Measurements from ENCODE around the gene LAD1. TPM values are rescaled to one million over a fixed set of nuclear protein-coding genes. Genes with fewer than 3 reads are reported as not detected.

The LAD1 gene
- total RNA-seq, 2 donors from 2014 or later: 13.5 to 13.6 TPM

DNA sequence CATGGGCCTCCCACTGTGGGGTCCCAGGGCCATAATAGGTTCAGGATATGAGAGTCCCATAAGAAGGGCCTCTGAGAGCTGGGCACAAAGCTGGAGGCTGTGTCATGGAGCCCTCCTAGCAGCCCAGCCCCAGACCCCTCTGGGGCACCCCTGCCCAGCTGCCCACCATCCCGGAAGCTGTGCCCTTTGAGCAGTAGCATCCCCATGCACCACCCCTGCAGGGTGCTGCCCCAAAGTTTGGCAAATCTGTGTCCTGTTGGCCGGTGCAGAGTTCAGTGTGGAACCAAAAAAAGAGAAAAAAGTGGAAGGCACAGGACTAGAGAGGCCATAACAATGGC lies 39.3 kb downstream of the LAD1 start:
- Mint-ChIP-seq H3K27ac (no peak overlapping the region), H3K4me3 (no peak overlapping the region), H3K27me3 (ENCODE audit: insufficient read depth) (no peaks in the 10 kb centered on the region), H3K4me1 (peaks cover 6% of the 10 kb centered on the region), H3K36me3 (ENCODE audit: low read depth) (no peaks in the 10 kb centered on the region), H3K9me3 (no peaks in the 10 kb centered on the region)
- Histone ChIP-seq H3K27ac (ENCODE audit: low read depth, low read length) (no peak overlapping the region), H3K4me1 (ENCODE audit: control insufficient read depth, insufficient read depth, low read length) (no peaks in the 10 kb centered on the region), H3K36me3 (ENCODE audit: control insufficient read depth, insufficient read depth, low read length) (no peaks in the 10 kb centered on the region), H3K27me3 (ENCODE audit: control insufficient read depth, insufficient read depth, low read length, poor library complexity, severe bottlenecking) (no peaks in the 10 kb centered on the region), H3K9ac (ENCODE audit: extremely low read depth, low read length, poor library complexity, severe bottlenecking) (no peak overlapping the region), H3K9me3 (ENCODE audit: control insufficient read depth, low read length) (no peaks in the 10 kb centered on the region), H3K4me3 (ENCODE audit: low read length) (no peak overlapping the region)
- no peak for TF ChIP-seq CTCF (conservative IDR thresholded peaks at IDR 0.05)
- 99 to 100% methylated on average over 1 to 2 of the region's 2 CpGs for WGBS, 2 experiments (ENCODE audit: insufficient coverage in 1 of 2, insufficient read length in 1 of 2)
- DNase-seq: no peak

DNA sequence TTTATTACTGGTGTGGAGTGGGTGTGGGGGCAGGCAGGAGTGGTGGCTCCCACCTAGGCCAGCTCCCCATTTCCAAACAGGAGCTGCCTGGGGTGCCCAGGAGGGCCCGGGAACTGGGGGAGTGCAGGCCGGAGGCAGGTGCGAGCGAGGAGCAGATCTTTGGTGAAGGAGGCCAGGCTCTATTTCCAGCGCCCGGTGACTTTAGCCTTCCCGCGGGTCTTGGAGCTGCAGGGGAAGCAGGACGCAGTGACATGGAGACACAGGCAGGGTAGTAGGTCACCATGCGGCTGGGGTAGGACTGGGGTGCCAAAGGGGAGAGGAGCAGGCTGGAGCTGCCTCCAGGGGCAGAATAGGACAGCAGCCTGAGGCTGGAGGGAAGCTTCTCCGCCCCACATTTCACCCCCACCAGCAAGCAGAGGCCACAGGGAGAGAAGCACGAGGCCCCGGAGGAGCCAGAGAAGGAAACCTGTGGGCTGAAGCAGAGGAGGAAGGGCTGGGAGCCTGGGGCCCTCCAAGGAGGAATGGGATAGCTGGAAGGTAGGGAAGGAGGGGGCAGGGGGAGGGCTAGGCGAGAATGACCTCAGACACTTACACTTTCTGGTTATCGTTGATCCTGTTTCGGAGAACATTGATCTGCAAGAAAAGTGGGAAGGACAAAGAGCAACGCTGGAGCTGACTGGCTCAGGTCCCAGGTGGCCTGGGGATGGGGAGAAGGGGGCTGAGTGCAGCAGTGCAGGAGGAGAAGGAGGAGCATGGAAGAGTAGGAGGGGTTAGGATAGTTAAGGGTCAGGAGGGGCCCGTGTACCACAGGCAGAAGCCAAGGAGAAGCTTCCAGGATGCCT lies 39.9 kb downstream of the LAD1 start:
- DNase-seq: peak; percentile 71
- 78 to 86% methylated on average over 9 to 18 of the region's 18 CpGs for WGBS, 2 experiments (ENCODE audit: insufficient coverage in 1 of 2, insufficient read length in 1 of 2)
- Histone ChIP-seq H3K9me3 (ENCODE audit: control insufficient read depth, low read length) (no peaks in the 10 kb centered on the region), H3K27ac (ENCODE audit: low read depth, low read length) (no peak overlapping the region), H3K9ac (ENCODE audit: extremely low read depth, low read length, poor library complexity, severe bottlenecking) (no peak overlapping the region), H3K4me1 (ENCODE audit: control insufficient read depth, insufficient read depth, low read length) (no peaks in the 10 kb centered on the region), H3K36me3 (ENCODE audit: control insufficient read depth, insufficient read depth, low read length) (no peaks in the 10 kb centered on the region), H3K27me3 (ENCODE audit: control insufficient read depth, insufficient read depth, low read length, poor library complexity, severe bottlenecking) (no peaks in the 10 kb centered on the region), H3K4me3 (ENCODE audit: low read length) (no peak overlapping the region)
- Mint-ChIP-seq H3K4me3 (no peak overlapping the region), H3K9me3 (no peaks in the 10 kb centered on the region), H3K36me3 (ENCODE audit: low read depth) (no peaks in the 10 kb centered on the region), H3K27ac (no peak overlapping the region), H3K27me3 (ENCODE audit: insufficient read depth) (no peaks in the 10 kb centered on the region), H3K4me1 (peaks cover 6% of the 10 kb centered on the region)
- TF ChIP-seq CTCF (conservative IDR thresholded peaks at IDR 0.05): no peak

- H3K36me3 Mint-ChIP-seq (ENCODE audit: low read depth): no peaks in the 10 kb centered on the region
- H3K27me3 Mint-ChIP-seq (ENCODE audit: insufficient read depth): no peaks in the 10 kb centered on the region
- WGBS, 2 experiments (ENCODE audit: insufficient coverage in 1 of 2, insufficient read length in 1 of 2): 88% methylated on average over 4 of the region's 4 CpGs; no CpG with 5 or more reads in 1 of the 2 experiments
- Histone ChIP-seq H3K27ac (ENCODE audit: low read depth, low read length) (no peak overlapping the region), H3K36me3 (ENCODE audit: control insufficient read depth, insufficient read depth, low read length) (no peaks in the 10 kb centered on the region), H3K4me3 (ENCODE audit: low read length) (no peak overlapping the region), H3K9ac (ENCODE audit: extremely low read depth, low read length, poor library complexity, severe bottlenecking) (no peak overlapping the region), H3K9me3 (ENCODE audit: control insufficient read depth, low read length) (no peaks in the 10 kb centered on the region), H3K27me3 (ENCODE audit: control insufficient read depth, insufficient read depth, low read length, poor library complexity, severe bottlenecking) (no peaks in the 10 kb centered on the region), H3K4me1 (ENCODE audit: control insufficient read depth, insufficient read depth, low read length) (no peaks in the 10 kb centered on the region)
- H3K9me3 Mint-ChIP-seq: no peaks in the 10 kb centered on the region
- H3K27ac Mint-ChIP-seq: no peak overlapping the region
- DNase-seq: peak; percentile 50
- peaks cover 6% of the 10 kb centered on the region for H3K4me1 Mint-ChIP-seq
- H3K4me3 Mint-ChIP-seq: no peak overlapping the region
- TF ChIP-seq CTCF (conservative IDR thresholded peaks at IDR 0.05): no peak
These were observed 40.5 kb downstream of the LAD1 start for GRCh38 chr1:201358596-201358995.

Data from endodermal cell (in vitro differentiated cells).